HL-60 (cell line): Measurements from ENCODE around the gene SPOCK3.

Experiments
- CTCF ChIP-seq: IDR thresholded peaks from one replicate; pipeline ENCODE4 v1.5.1; 2011; ENCODE audit warnings: low read length, control low read depth, inconsistent platforms; ENCODE audit not compliant: insufficient read depth
- POLR2AphosphoS5 ChIP-seq: IDR thresholded peaks from 2 replicates; pipeline ENCODE4 v1.6.1; 2012; ENCODE audit warnings: low read depth

- no peak for TF ChIP-seq CTCF
- no peak for TF ChIP-seq POLR2AphosphoS5
Measured at GRCh38 chr4:166902941-166903340, 331.4 kb downstream of the SPOCK3 start.
